Glutamatergic neuron (in vitro differentiated cells): Measurements from ENCODE around the gene TAS2R50. TPM values are rescaled to one million over a fixed set of nuclear protein-coding genes. Genes with fewer than 3 reads are reported as not detected.

ENCODE experiments used
- DNase-seq: peaks from one replicate; pipeline ENCODE4 v3.0.0; 2022
- H3K27ac Mint-ChIP-seq: one replicate; pipeline ENCODE4 v1.8.0; 2020; ENCODE audit warnings: mild to moderate bottlenecking, mixed read lengths, inconsistent platforms; ENCODE audit not compliant: unreplicated experiment
- H3K27me3 Mint-ChIP-seq: one replicate; pipeline ENCODE4 v1.8.0; 2020; ENCODE audit warnings: mild to moderate bottlenecking, moderate library complexity, mixed read lengths, inconsistent platforms; ENCODE audit not compliant: unreplicated experiment
- H3K36me3 Mint-ChIP-seq: one replicate; pipeline ENCODE4 v1.8.0; 2020; ENCODE audit warnings: mild to moderate bottlenecking, mixed read lengths, inconsistent platforms; ENCODE audit not compliant: unreplicated experiment
- H3K4me1 Mint-ChIP-seq: one replicate; pipeline ENCODE4 v1.8.0; 2020; ENCODE audit warnings: mild to moderate bottlenecking, low read depth, mixed read lengths, inconsistent platforms; ENCODE audit not compliant: unreplicated experiment
- H3K4me3 Mint-ChIP-seq: one replicate; pipeline ENCODE4 v1.8.0; 2020; ENCODE audit warnings: mild to moderate bottlenecking, mixed read lengths, inconsistent platforms; ENCODE audit not compliant: unreplicated experiment
- H3K9me3 Mint-ChIP-seq: one replicate; pipeline ENCODE4 v1.8.0; 2020; ENCODE audit warnings: mild to moderate bottlenecking, moderate library complexity, mixed read lengths, inconsistent platforms; ENCODE audit not compliant: unreplicated experiment
- CTCF ChIP-seq: fragments of 200-600 bp; sonication (generic); IDR thresholded peaks from one replicate; pipeline ENCODE4 v1.5.0; 2021; ENCODE audit not compliant: partially characterized antibody, unreplicated experiment
- total RNA-seq: library from RNA; stranded (reverse); fragmentation: NEBNext Ultra II Directional; extraction: Animal tissue kit (Norgen Biotek cat#: 25700); gene quantifications from one replicate; pipeline ENCODE4 v1.2.1, GENCODE V29; 2021; ENCODE audit not compliant: unreplicated experiment

The TAS2R50 gene
- total RNA-seq, 1 donor from 2014 or later, result 1.3 TPM

- Mint-ChIP-seq H3K36me3 (peaks cover 13% of the 10 kb centered on the region), H3K9me3 (peaks cover 5% of the 10 kb centered on the region), H3K4me1 (peaks cover 4% of the 10 kb centered on the region), H3K27ac (no peak overlapping the region), H3K27me3 (peaks cover under 1% of the 10 kb centered on the region), H3K4me3 (no peak overlapping the region)
- no peak for DNase-seq
- no peak for TF ChIP-seq CTCF
Observed at GRCh38 chr12:10941916-10942607, 44.6 kb downstream of the TAS2R50 start.

GRCh38 chr12:10941369-10941768, 45.3 kb downstream of the TAS2R50 start:
- Mint-ChIP-seq H3K27me3 (no peaks in the 10 kb centered on the region), H3K9me3 (peaks cover 3% of the 10 kb centered on the region), H3K36me3 (peaks cover 6% of the 10 kb centered on the region), H3K4me1 (peaks cover 4% of the 10 kb centered on the region), H3K4me3 (no peak overlapping the region), H3K27ac (no peak overlapping the region)
- no peak for TF ChIP-seq CTCF
- no peak for DNase-seq

GRCh38 chr12:10940389-10940788, 46.3 kb downstream of the TAS2R50 start:
- H3K9me3 Mint-ChIP-seq, result no peaks in the 10 kb centered on the region
- DNase-seq, result no peak
- no peak overlapping the region for H3K4me3 Mint-ChIP-seq
- TF ChIP-seq CTCF, result no peak
- no peaks in the 10 kb centered on the region for H3K27me3 Mint-ChIP-seq
- H3K36me3 Mint-ChIP-seq, result peaks cover 6% of the 10 kb centered on the region
- peaks cover 4% of the 10 kb centered on the region for H3K4me1 Mint-ChIP-seq
- H3K27ac Mint-ChIP-seq, result no peak overlapping the region

GRCh38 chr12:10939163-10939562, 47.5 kb downstream of the TAS2R50 start, which contains the start of gene TAS2R14:
Gene TAS2R14 (minus strand): TSS chr12:10939263. CDS start chr12:10939207, 56 bp downstream.
- Mint-ChIP-seq H3K4me3 (no peak within 1 kb of the TSS), H3K4me1 (peaks cover 4% of the 10 kb centered on the region), H3K36me3 (no peaks in the 10 kb centered on the region), H3K9me3 (no peaks in the 10 kb centered on the region), H3K27ac (no peak within 1 kb of the TSS), H3K27me3 (no peaks in the 10 kb centered on the region)
- no peak for DNase-seq
- no peak for TF ChIP-seq CTCF

- no peak overlapping the region for H3K27ac Mint-ChIP-seq
- no peak for DNase-seq
- H3K9me3 Mint-ChIP-seq, result no peaks in the 10 kb centered on the region
- H3K4me1 Mint-ChIP-seq, result no peaks in the 10 kb centered on the region
- no peak overlapping the region for H3K4me3 Mint-ChIP-seq
- no peaks in the 10 kb centered on the region for H3K36me3 Mint-ChIP-seq
- no peak for TF ChIP-seq CTCF
- H3K27me3 Mint-ChIP-seq, result no peaks in the 10 kb centered on the region
Observed at GRCh38 chr12:10936506-10936905, 50.2 kb downstream of the TAS2R50 start.
